ENCODE results near the gene DOP1A.

Gene DOP1A

DNA sequence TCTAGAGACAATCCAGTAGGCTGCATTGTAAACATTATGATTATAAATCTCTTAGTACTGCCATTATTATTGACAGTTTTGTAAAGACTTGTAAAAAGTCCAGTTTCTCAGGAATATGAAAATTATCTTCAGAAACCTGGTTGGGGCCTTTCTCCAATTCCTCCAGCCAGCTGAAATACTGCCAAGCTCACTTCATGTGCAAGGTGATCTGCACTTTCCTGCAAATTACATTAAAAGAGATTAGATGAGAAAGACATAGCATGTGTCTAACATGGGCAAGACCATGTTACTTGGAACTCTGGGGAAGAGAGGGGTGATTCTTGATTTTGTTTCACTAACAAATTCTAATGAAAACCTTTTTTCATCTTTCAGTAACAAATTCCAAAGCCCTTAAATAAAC is 101.6 kb downstream of the DOP1A start:
- H3K27ac ChIP-seq, result no peak overlapping the region
- no peak for TF ChIP-seq ZFX (IDR thresholded peaks at IDR 0.05)
- TF ChIP-seq, protein P1, sequence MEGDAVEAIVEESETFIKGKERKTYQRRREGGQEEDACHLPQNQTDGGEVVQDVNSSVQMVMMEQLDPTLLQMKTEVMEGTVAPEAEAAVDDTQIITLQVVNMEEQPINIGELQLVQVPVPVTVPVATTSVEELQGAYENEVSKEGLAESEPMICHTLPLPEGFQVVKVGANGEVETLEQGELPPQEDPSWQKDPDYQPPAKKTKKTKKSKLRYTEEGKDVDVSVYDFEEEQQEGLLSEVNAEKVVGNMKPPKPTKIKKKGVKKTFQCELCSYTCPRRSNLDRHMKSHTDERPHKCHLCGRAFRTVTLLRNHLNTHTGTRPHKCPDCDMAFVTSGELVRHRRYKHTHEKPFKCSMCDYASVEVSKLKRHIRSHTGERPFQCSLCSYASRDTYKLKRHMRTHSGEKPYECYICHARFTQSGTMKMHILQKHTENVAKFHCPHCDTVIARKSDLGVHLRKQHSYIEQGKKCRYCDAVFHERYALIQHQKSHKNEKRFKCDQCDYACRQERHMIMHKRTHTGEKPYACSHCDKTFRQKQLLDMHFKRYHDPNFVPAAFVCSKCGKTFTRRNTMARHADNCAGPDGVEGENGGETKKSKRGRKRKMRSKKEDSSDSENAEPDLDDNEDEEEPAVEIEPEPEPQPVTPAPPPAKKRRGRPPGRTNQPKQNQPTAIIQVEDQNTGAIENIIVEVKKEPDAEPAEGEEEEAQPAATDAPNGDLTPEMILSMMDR (conservative IDR thresholded peaks at IDR 0.05), result no peak

DNA sequence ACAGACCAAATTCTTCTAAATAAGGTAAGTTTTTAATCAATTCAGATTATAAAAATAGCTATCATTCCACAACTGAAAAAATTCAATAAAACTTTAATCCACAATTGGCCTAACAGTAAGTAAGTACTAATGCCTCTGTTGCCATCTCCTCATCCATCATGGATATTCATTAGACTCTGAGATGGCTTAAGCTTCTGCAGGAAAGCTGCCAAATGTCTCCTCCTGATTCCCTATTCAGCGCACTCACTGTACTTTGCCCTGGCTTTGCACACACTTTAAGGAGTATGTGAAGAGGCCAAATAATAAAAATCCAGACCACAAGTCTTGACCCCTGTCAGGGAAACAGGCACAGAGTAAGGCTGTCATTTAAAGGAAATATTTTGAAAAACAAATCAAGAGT is 102.0 kb downstream of the DOP1A start:
- no peak overlapping the region for H3K27ac ChIP-seq
- TF ChIP-seq, protein P1 (conservative IDR thresholded peaks at IDR 0.05), result no peak
- TF ChIP-seq ZFX (IDR thresholded peaks at IDR 0.05), result no peak

DNA sequence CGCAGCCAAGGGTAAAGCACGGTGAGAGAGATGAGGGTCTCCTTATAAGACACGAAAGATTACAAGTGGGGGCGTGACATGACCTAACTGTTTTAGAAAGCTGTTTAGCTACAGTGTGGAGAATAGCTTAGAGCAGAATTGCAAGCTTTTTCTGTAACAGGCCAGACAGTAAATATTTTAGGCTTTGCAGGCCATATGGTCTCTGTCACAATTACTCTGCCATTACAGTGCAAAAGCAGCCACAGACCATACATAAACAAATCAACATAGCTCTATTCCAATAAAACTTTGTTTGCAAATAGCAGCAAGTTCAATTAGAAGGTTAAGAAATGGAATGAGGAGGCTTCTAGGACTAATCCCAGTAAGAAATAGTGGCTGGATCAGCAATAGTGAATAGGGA is 108.8 kb downstream of the DOP1A start:
- TF ChIP-seq, protein P1 (conservative IDR thresholded peaks at IDR 0.05), result no peak
- no peak for TF ChIP-seq ZFX (IDR thresholded peaks at IDR 0.05)
- H3K27ac ChIP-seq, result no peak overlapping the region

DNA sequence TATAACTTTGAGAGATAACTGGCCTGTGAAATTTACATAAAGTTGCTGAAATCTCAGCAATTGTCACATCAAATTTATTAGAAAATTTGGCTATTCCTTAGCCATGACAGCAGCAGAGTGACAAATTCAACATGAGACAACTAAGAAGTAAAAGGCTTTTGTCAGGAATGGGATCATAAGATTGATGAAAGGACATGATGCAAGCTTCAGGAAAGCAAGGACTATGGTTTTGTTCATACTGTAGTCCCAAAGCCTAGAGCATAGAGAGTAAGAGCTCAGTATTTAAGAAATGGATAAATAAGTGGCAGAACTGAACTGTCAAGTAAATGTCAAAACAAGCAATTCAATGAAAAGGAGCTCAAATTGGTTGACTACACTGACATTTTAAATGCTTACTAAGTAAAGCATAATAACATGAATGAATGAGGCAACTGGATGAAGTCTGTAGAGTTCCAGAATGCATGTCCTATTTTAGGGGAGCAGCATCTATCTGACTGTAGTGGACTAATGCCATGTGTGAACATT is 113.0 kb downstream of the DOP1A start:
- TF ChIP-seq, protein P1 (conservative IDR thresholded peaks at IDR 0.05), result no peak
- no peak for TF ChIP-seq ZFX (IDR thresholded peaks at IDR 0.05)
- no peak overlapping the region for H3K27ac ChIP-seq

DNA sequence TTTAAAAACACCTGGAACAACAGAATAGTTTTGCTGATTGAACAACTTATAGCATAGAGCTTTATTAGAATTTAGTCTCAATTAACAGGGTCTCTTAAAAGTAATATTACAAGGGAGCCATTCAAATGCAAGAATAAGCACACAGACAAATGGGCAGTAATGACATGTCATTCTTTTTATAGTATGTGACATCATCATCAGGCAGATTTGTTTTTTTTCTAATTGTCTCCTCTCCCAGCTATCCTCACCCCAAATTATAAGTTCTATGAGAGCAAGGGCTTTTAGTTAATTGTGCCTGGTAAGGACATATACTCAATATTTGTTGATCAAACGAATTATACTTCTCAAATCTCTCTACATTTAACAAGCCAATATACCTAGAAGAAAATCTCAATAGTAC is 114.6 kb downstream of the DOP1A start:
- no peak overlapping the region for H3K27ac ChIP-seq
- no peak for TF ChIP-seq ZFX (IDR thresholded peaks at IDR 0.05)
- TF ChIP-seq, protein P1 (conservative IDR thresholded peaks at IDR 0.05), result no peak

DNA sequence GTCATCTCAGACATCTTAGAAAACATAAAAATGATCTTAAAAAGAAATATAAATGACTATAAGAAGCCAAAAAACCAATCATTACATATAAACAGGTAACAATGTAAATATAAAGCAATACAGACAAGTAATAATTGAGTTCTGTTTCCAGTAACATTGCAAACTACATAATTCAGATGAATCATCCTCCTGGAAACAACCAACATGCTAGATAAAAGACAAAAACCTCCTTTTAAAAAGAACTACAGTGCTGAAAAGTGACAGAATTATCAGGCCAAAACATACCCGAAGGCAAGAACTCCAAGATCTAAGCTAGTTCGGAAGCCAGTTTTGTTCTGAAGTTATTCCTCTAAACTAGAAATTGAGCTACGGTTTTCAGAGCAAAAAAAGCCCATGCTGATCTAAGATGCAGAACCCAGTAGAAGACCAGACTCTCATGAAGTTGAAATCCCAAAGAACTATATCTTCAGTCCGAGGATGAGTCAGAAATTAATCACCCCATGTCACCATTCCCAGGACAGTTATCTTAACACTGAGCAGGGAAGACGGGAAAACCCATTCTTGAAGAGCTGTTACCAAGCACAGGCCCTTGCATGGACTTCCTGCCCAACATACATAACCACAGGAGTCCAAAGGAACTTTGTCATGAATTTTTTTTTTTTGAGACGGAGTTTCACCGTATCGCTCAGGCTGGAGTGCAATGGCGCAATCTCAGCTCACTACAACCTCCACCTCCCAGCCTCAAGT is 115.8 kb downstream of the DOP1A start:
- no peak overlapping the region for H3K27ac ChIP-seq
- TF ChIP-seq ZFX (IDR thresholded peaks at IDR 0.05), result no peak
- TF ChIP-seq, protein P1 (conservative IDR thresholded peaks at IDR 0.05), result no peak

DNA sequence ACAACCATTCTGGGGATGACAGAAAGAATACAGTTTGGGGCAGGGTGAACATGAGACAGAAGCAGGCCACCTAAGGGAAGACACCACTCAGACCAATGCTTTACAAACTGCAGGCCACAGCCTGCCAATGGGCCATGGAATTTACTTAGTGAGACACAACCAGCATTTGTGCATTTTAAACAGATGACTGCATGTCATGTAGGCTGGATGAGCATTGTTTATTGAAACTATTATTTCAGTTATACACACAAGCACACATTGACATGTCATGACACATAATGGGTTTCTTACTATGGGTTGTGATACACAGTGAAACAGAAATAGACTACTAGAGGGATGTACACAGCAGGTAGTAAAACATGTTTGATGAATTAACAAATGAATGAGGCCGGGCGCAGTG is 117.6 kb downstream of the DOP1A start:
- no peak for TF ChIP-seq ZFX (IDR thresholded peaks at IDR 0.05)
- TF ChIP-seq, protein P1 (conservative IDR thresholded peaks at IDR 0.05), result no peak
- H3K27ac ChIP-seq, result no peak overlapping the region
